HPDE6-E6E7 (cell line): ENCODE measurements around the gene HOXB1.

Source experiments
- DNase-seq: peaks from one replicate; pipeline ENCODE4 v3.0.0; 2011; ENCODE audit warnings: missing footprints; ENCODE audit errors: extremely low spot score

The HOXB1 gene

DNA sequence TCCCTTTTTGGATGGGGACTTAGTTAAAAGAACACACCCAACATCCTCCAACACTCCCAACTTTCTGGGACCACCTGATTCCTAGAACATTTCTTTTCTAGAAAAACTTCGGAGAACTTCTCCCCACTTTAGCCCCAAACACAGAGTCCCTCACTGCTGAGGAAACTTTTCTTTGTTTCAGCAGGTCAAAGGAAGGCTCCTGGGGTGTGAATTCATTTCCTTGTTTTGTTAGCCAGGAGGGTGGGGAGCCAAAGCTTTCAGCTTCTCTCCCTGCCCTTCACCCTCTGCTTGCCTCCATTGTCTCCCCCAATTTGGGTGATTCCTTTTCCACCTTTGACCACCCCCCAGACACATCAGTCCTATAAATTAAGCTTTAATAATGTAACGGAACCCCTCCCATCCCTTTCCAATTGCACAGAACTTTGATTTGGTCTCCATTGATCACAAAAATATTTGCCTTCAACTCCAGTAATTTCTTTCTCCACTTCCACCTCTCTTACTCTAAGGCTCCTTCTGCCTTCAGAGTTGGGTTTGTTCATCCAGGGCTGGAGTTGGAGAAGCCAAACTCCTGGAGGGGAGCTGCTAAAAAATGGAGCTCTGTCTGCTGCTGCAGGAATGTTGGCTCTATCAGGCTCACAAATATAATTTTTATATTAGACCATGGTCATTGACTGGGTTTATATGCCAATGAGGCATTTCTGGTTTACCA, 37.0 kb upstream of the HOXB1 start:
- no peak for DNase-seq

DNA sequence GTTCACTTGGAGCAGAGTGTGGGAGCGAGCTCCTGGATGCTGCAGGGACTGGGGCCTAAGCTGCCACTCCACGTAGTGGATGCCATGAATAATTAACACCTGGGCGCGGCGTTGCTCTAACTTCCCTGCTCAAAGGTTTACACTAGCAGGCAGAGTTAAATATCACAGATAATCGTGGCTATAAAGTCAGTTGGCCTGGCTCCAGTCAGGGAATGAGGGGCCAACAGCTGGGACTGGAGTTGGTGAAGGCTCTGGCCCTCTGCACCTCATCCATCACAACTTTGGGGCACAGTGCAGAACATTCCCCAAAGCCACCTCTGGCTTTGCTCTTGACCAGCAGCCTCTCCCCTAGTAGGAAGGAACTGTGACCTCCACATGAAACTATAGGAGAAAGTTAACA, 36.4 kb upstream of the HOXB1 start:
- DNase-seq, result no peak

DNA sequence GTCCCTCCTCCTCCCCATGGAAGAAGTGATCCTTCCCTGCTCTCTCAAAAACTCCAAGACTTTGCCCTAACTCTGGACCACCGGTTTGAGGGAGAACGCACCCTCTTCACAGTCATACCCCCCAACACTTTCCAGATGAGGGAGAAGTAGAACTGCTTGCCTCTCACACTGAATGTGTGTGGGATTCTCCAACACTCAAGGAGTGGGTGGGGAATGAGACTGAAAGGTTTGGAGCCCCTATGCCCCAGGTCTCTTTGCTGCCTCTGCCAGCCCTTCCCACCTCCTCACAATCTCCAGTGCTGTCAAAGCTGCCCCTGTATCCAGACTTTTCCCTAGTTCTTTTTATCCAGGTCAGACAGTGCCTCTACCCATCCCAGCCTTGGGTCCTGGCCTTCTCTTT, 35.9 kb upstream of the HOXB1 start:
- no peak for DNase-seq

DNA sequence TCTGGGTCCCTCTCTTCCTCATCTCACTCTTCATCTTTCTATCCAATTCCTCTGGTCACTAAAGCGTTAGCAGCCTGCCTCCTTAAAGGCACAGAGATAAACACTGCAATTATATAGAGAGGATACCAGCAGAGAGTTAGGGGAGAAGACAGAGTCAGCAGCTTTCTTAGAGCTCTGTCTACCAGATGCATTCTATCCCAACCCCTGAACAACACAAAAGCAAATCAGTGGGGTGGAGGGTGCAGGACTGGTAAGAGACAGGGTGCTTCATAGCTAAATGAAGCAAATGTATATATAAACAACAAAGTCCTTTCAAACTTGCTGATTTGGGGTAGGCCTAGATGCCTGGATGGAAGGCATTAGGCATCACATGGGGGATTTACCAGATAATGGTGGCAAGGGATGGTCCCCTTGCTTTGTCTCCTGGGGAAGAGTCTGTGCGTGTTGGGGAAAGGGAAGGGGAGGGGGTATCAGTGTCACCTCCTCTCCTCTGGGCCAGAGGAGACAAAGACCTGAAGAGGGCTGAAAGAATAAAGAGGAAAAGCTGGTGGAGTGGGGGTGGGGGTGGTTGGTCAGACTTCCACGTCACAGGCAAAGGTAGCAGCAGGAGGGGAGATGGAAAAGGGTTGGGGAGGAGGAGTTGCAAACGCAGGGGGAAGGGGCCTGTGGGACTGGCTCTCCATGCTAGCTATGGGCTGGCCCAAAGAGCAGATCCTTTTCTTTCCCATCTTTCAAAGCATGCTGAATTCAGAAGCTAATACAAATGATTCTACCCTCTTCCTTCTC, 35.3 kb upstream of the HOXB1 start:
- DNase-seq, result no peak

DNA sequence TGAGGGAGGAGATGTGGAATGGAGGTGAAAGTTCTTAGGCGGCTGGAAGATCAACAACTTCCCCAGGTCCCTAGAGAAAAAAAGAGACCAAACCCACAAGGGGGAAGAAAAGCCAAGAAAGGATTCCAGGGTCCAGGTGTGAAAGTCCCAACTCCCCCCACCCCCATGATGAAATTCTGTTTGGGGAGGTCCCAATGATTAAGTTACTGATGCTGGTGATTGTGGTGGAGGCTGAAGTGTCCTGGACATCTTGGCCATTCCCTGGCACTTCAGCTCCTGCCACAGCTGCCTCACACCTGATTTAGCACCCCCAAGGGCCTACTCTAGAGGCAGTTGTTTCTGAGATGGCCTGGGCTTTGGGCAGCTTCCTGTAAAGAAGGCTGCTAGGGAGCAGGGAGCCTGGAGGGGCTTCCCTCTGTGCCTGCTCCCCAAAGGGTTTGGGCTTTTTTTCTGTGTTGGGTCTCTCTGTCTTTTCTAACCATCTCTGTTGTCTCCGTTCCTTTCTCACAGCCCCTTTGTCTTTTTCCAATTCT, 34.3 kb upstream of the HOXB1 start:
- DNase-seq, result no peak

GRCh38 chr17:48564188-48565021, 33.6 kb upstream of the HOXB1 start:
- peak; percentile 14 for DNase-seq

DNA sequence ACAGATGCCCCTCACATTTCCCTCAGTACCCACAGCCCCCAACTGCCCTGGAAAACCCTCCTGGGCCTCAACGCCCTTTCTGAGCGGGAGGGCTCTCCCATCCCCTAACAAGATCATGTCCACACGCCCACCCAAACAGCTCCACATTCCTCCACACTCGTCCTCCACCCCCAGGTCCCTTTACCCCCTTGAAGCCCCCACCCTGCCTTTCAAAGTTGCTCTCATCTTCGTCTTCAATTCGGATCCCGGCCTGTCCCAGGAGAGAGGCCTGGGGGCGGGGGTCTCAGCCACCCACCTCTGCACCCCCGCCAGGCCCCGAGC, 33.0 kb upstream of the HOXB1 start:
- no peak for DNase-seq

DNA sequence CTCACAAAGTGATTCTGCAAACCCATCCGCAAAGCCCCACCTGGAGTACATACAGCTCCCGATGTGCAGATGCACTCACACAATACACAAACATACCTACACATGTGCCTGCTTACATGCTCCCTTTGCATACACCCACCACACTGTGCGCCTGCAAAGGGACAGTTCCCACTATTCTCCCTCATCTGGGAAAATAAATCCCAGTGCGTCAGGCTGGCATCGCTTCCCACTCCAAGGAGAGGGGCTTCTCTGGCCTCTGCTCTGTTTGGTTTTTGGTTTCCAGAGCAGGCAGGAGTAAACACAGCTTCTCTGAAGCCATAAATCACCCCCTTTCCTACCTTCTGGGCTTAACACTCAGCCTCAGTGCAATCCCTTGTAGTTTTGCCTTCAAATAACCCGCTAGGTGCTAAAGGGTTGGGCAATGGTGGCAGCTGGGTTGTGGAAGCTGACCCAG, 32.6 kb upstream of the HOXB1 start:
- no peak for DNase-seq

DNA sequence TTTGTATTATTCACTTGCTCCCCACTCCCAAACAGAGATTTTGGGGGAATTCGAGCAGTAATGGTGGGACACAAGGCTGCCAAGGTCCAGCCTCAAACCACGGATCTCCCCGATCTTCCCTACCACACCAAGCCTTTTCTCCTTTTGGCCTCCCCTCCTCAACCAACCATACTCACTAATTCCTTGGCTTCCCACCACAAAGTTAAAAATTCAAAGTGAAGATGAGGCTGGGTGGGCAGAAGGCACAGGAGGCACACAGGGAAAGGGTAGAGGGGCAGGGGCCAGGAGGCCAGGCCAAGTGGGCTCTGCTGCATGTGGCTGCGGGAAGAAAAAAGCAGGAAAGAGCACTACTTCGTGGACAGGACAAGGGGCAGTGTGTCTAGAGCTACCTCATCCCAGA, 32.1 kb upstream of the HOXB1 start:
- DNase-seq, result no peak

GRCh38 chr17:48561884-48562810, 31.3 kb upstream of the HOXB1 start:
- no peak for DNase-seq

GRCh38 chr17:48559840-48560817, 29.3 kb upstream of the HOXB1 start:
- DNase-seq, result no peak

- no peak for DNase-seq
These were observed 28.5 kb upstream of the HOXB1 start for GRCh38 chr17:48559122-48559839.

GRCh38 chr17:48558831-48559121, 28.0 kb upstream of the HOXB1 start:
- DNase-seq, result no peak

- no peak for DNase-seq
These were observed 27.4 kb upstream of the HOXB1 start for GRCh38 chr17:48558057-48558830.

DNA sequence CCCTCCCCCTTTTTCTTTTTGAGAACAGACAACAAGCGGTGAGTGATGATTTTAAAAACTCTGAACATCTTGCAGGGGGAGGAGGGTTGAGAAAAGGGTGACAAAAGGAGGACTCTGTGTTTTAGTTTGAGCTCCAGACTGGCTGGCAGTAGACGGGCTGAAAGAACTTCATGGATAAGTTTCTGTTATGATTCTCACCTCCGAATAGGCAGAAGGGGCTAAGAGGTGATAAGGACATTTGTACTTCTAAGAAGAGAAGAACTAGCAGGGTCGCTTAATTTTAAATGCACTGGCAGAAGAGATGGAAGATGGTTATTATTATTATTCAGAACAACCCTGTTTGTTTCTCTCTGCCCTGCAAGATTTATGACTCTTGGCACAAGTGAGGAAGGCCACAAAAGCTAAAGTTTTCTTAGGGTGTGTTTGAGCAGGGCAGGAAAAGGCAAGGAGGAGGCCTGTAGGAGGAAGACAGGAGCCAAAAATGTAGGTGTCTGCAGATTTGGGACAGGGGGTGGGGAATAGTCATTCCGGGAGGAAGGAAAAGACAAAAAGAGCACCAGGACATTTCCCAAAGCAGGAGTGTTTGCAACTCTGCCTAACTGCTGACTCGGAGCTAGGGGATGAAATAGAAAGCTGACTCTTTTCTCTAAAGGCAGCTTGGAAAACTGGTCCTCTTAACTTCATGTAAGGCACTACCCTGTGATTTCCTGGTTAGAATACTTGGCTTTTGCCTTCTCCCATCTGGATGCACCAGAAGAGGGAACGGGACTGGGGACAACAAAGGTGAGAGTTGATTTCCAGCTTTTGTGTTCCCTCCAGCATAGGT, 26.0 kb upstream of the HOXB1 start:
- no peak for DNase-seq

DNA sequence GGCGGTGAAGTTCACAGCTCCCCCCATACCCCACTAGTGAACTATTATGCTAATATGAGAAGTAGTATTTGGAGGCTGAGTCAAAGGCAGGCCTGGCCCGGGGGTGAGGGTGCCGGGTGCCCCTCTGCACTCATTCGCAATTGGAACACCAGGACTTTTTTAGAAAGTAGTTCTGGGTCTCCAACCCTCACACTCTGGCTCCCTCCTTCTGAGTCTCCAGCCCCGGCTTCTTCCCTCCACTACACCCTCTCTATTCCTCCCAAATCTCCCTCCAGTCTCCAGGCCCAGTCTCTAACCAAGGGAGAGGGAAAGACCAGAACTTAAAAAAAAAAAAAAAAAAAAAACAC, 25.4 kb upstream of the HOXB1 start:
- DNase-seq, result no peak

- DNase-seq, result peak; percentile 60
These were observed 24.7 kb upstream of the HOXB1 start for GRCh38 chr17:48555258-48556228.
